KMS-11 (cell line): ENCODE measurements around the gene DACT2.
"Not testable (repeated sequence)": the region's sequence is repeated elsewhere in the genome, so short reads cannot be mapped to it uniquely, and the experiment has no call there.

ENCODE experiments used
- H2AFZ ChIP-seq: fragments of 200-600 bp; sonication (generic); 2 replicates; pipeline ENCODE4 v1.6.1; 2016; ENCODE audit warnings: antibody characterized with exemption, mixed run types, low read depth
- H3K27ac ChIP-seq: fragments of 200-600 bp; sonication (generic); 2 replicates; pipeline ENCODE4 v1.6.1; 2016; ENCODE audit warnings: mild to moderate bottlenecking, mixed run types
- H3K27me3 ChIP-seq: fragments of 200-600 bp; sonication (generic); 2 replicates; pipeline ENCODE4 v1.6.1; 2017; ENCODE audit warnings: mild to moderate bottlenecking, low read depth, mixed run types, moderate library complexity; ENCODE audit not compliant: insufficient read depth
- H3K36me3 ChIP-seq: fragments of 200-600 bp; sonication (generic); 2 replicates; pipeline ENCODE4 v1.6.1; 2017; ENCODE audit warnings: mild to moderate bottlenecking, mixed run types; ENCODE audit not compliant: insufficient read depth
- H3K4me1 ChIP-seq: fragments of 200-600 bp; sonication (generic); 2 replicates; pipeline ENCODE4 v1.6.1; 2016; ENCODE audit warnings: mild to moderate bottlenecking, low read depth, mixed run types; ENCODE audit not compliant: poor library complexity, severe bottlenecking
- H3K4me2 ChIP-seq: fragments of 200-600 bp; sonication (generic); 2 replicates; pipeline ENCODE4 v1.7.0; 2016; ENCODE audit warnings: mild to moderate bottlenecking, mixed run types
- H3K4me3 ChIP-seq: fragments of 200-600 bp; sonication (generic); IDR thresholded peaks from 2 replicates; pipeline ENCODE4 v1.6.1; 2017; ENCODE audit warnings: low read depth, low read length, mixed read lengths; ENCODE audit not compliant: insufficient read depth
- H3K79me2 ChIP-seq: fragments of 200-600 bp; sonication (generic); 2 replicates; pipeline ENCODE4 v1.6.1; 2016; ENCODE audit warnings: low read depth, mixed run types; ENCODE audit not compliant: insufficient read depth
- H3K9ac ChIP-seq: fragments of 200-600 bp; sonication (generic); 2 replicates; pipeline ENCODE4 v1.6.1; 2016; ENCODE audit warnings: mild to moderate bottlenecking, mixed run types
- H4K20me1 ChIP-seq: fragments of 200-600 bp; sonication (generic); 2 replicates; pipeline ENCODE4 v1.6.1; 2016; ENCODE audit warnings: mild to moderate bottlenecking, mixed run types; ENCODE audit not compliant: insufficient read depth
- TF ChIP-seq, protein P1 (sequence below): fragments of 200-600 bp; sonication (generic); conservative IDR thresholded peaks from 2 replicates; pipeline ENCODE4 v1.6.1; 2017; ENCODE audit warnings: low read depth, mild to moderate bottlenecking, antibody characterized with exemption, low read length, moderate library complexity, mixed read lengths

Gene DACT2

DNA sequence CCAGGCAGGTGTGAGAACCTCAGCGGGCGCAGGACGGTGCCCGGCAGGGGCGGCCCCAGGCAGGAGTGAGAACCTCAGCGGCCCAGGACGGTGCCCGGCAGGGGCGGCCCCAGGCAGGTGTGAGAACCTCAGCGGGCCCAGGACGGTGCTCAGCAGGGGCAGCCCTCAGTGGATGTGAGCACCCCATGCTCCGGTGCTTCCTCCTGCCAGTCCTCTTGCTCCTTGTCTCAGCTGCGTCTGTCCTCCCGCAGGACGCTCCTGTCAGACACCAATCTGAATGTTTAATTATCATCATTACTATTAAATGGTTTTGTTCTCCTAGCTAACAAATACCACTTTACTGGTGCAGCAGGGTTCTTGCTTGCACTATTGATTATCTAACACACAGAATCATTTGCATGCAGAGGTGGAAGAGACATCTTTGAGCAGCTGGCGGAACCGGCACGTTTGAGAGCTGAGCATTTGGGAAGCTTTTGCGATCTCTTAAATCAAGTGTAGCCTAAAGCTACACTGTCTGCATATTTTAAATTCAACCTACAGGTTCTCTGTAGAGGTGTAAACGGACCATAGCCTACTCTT lies 39.4 kb upstream of the DACT2 start:
- no peak overlapping the region for H3K4me3 ChIP-seq
- no peaks in the 10 kb centered on the region for H4K20me1 ChIP-seq
- H3K79me2 ChIP-seq, result no peaks in the 10 kb centered on the region

DNA sequence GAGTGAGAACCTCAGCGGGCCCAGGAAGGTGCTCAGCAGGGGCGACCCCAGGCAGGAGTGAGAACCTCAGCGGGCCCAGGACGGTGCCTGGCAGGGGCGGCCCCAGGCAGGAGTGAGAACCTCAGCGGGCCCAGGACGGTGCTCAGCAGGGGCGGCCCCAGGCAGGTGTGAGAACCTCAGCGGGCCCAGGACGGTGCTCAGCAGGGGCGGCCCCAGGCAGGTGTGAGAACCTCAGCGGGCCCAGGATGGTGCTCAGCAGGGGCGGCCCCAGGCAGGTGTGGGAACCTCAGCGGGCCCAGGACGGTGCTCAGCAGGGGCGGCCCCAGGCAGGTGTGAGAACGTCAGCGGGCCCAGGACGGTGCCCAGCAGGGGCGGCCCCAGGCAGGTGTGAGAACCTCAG lies 37.3 kb upstream of the DACT2 start:
- not testable (repeated sequence) for H3K27ac ChIP-seq, H3K4me3 ChIP-seq, H3K4me2 ChIP-seq, H3K27me3 ChIP-seq, H3K9ac ChIP-seq, H3K36me3 ChIP-seq, H3K79me2 ChIP-seq, H4K20me1 ChIP-seq, H2AFZ ChIP-seq
- peaks cover 20% of the 10 kb centered on the region for H3K4me1 ChIP-seq

More for the DNA sequence above, 39.4 kb upstream of the DACT2 start:
- Histone ChIP-seq H3K27ac (no peak overlapping the region), H3K27me3 (no peaks in the 10 kb centered on the region), H3K4me1 (peaks cover 10% of the 10 kb centered on the region), H3K4me2 (no peak overlapping the region), H2AFZ (no peak overlapping the region), H3K36me3 (no peaks in the 10 kb centered on the region), H3K9ac (no peak overlapping the region)
- TF ChIP-seq, protein P1, sequence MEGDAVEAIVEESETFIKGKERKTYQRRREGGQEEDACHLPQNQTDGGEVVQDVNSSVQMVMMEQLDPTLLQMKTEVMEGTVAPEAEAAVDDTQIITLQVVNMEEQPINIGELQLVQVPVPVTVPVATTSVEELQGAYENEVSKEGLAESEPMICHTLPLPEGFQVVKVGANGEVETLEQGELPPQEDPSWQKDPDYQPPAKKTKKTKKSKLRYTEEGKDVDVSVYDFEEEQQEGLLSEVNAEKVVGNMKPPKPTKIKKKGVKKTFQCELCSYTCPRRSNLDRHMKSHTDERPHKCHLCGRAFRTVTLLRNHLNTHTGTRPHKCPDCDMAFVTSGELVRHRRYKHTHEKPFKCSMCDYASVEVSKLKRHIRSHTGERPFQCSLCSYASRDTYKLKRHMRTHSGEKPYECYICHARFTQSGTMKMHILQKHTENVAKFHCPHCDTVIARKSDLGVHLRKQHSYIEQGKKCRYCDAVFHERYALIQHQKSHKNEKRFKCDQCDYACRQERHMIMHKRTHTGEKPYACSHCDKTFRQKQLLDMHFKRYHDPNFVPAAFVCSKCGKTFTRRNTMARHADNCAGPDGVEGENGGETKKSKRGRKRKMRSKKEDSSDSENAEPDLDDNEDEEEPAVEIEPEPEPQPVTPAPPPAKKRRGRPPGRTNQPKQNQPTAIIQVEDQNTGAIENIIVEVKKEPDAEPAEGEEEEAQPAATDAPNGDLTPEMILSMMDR, result no peak

DNA sequence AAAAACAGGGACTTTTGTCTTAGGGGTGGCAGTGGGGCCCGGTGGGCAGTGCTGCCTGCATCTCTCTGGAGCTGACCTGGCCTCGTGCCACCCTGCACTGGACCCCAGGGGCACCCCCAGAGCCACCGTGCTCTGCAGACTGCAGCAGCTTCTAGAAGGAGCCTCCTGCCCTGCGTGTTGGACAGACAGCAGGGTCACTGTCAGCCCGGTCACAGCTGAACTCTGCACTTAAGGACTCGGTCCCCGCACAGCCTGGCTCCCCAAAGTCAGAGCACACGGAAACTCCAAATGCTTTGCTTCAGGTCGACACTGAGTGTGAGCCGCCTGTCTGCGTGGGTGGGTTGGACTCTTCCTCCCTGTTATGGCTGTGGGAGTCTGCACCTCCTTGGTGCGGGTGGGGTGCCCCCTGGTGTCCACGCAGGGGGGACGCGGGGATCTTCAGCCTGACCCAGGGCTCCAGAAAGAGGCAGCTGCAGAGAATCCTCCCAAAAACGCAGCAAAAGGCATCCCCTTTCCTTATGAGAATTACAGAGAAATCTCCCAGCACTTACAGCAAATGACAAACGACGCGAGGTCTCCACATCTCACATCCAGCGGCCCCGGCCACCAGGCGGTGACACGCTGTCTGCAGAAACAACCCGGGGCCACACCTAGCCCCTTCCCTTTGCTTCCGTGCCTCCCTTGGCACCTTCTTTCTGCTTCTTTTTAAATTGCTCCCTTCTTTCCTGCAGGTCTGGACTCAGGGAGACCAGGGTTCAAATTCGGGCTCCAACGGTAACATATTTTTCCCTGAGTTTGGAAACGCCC lies 36.3 kb upstream of the DACT2 start:
- Histone ChIP-seq H3K4me1 (peaks cover 20% of the 10 kb centered on the region), H3K36me3 (no peaks in the 10 kb centered on the region), H3K27me3 (no peaks in the 10 kb centered on the region), H2AFZ (peak overlapping the region; percentile 62), H3K4me3 (no peak overlapping the region), H3K4me2 (peak overlapping the region; percentile 73), H3K9ac (peak overlapping the region; percentile 18; the same call in 1 of the 2 replicates), H3K79me2 (no peaks in the 10 kb centered on the region), H3K27ac (no peak overlapping the region), H4K20me1 (no peaks in the 10 kb centered on the region)
- TF ChIP-seq, protein P1, result peak; percentile 75

DNA sequence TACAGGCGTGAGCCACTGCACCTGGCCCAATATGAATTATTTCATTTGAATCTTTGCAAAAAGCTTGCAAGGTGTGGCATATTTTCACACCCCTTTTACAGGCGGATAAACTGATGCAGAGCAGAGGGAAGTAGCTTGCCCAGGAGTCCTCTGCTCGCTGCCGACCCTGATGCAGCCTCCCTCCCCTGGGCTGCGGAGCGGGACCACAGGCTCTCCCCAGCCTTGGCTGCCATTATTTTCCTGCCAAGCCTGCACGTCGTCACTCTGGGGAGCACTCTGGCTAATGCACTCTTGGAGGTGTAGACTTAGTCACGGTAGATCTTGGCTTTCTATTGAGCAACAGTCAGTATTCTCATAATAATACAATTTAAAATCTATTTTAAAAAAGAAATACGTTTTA lies 34.8 kb upstream of the DACT2 start:
- TF ChIP-seq, protein P1, result no peak
- peaks cover 20% of the 10 kb centered on the region for H3K4me1 ChIP-seq
- H3K79me2 ChIP-seq, result no peaks in the 10 kb centered on the region
- no peaks in the 10 kb centered on the region for H3K36me3 ChIP-seq
- H3K27ac ChIP-seq, result no peak overlapping the region
- no peak overlapping the region for H3K4me2 ChIP-seq
- H2AFZ ChIP-seq, result no peak overlapping the region
- no peaks in the 10 kb centered on the region for H4K20me1 ChIP-seq
- no peak overlapping the region for H3K4me3 ChIP-seq
- no peak overlapping the region for H3K9ac ChIP-seq
- H3K27me3 ChIP-seq, result no peaks in the 10 kb centered on the region

DNA sequence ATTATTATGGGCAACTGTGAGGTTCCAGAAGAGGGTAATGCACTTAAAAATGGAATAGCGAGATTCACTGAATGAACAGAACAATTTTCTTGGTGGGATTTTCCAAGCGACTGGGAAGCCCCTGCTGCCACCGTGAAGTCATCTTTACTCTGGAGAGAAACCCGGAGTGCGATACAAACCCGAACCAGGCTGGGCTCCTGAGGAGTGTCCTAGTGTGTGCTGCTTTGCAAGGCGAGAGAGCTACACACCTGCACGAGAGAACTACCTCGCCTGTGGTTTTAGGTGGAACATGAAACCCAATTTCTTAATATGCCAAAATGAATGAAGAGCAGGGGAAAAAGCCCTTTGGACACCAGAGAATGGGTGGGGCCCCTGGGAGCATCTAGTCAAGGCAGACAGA lies 33.5 kb upstream of the DACT2 start:
- TF ChIP-seq, protein P1, result no peak
- peaks cover 20% of the 10 kb centered on the region for H3K4me1 ChIP-seq
- H3K9ac ChIP-seq, result no peak overlapping the region
- H3K4me3 ChIP-seq, result no peak overlapping the region
- no peak overlapping the region for H3K27ac ChIP-seq
- H3K4me2 ChIP-seq, result no peak overlapping the region
- no peaks in the 10 kb centered on the region for H4K20me1 ChIP-seq
- H2AFZ ChIP-seq, result no peak overlapping the region
- H3K79me2 ChIP-seq, result no peaks in the 10 kb centered on the region
- no peaks in the 10 kb centered on the region for H3K36me3 ChIP-seq
- no peaks in the 10 kb centered on the region for H3K27me3 ChIP-seq
